SHP77 treated with DMSO at 0.1 percent for 48 hours (cell line): ENCODE results near the gene EEF1G.

Experiments
- DNase-seq: peaks from one replicate; lab custom pipeline; 2025; lab: John Stamatoyannopoulos, UW

EEF1G gene

GRCh38 chr11:62538470-62539237 is 35.0 kb downstream of the EEF1G start:
- no peak for DNase-seq

GRCh38 chr11:62536301-62536957 is 37.3 kb downstream of the EEF1G start:
- DNase-seq = no peak

GRCh38 chr11:62535802-62536201 is 37.9 kb downstream of the EEF1G start:
- no peak for DNase-seq

GRCh38 chr11:62534779-62535545 is 38.7 kb downstream of the EEF1G start:
- no peak for DNase-seq

GRCh38 chr11:62532096-62532495 is 41.6 kb downstream of the EEF1G start:
- no peak for DNase-seq

- no peak for DNase-seq
These were observed 56.8 kb downstream of the EEF1G start for GRCh38 chr11:62516736-62517371.

GRCh38 chr11:62514151-62514550 is 59.5 kb downstream of the EEF1G start:
- no peak for DNase-seq

- DNase-seq = no peak
These were observed 60.1 kb downstream of the EEF1G start for GRCh38 chr11:62513626-62514025.

- DNase-seq = no peak
These were observed 60.7 kb downstream of the EEF1G start for GRCh38 chr11:62512961-62513360.
